ENCODE data around the gene BRD8.

DNA sequence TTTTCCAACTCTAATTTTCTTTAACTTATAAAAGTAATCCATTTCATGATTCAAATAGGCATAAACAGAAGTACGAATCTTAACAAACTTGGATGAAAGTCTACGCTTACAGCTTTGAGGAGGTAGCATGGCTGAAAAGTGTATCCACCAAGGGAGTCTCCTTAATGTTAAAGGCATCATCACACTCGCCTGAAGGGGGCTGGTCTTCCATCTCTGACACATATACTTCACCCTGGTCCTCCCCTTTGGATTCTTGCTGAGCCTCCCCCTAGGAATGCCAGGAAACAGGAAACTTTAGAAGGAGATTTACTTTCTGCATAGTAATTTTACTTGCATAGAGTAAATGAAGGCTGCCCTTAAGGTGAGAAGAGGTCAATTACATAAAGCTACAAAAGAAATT lies 28.9 kb downstream of the BRD8 start:
- TF ChIP-seq, protein P1, sequence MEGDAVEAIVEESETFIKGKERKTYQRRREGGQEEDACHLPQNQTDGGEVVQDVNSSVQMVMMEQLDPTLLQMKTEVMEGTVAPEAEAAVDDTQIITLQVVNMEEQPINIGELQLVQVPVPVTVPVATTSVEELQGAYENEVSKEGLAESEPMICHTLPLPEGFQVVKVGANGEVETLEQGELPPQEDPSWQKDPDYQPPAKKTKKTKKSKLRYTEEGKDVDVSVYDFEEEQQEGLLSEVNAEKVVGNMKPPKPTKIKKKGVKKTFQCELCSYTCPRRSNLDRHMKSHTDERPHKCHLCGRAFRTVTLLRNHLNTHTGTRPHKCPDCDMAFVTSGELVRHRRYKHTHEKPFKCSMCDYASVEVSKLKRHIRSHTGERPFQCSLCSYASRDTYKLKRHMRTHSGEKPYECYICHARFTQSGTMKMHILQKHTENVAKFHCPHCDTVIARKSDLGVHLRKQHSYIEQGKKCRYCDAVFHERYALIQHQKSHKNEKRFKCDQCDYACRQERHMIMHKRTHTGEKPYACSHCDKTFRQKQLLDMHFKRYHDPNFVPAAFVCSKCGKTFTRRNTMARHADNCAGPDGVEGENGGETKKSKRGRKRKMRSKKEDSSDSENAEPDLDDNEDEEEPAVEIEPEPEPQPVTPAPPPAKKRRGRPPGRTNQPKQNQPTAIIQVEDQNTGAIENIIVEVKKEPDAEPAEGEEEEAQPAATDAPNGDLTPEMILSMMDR (IDR thresholded peaks at IDR 0.05), result no peak
- TF ChIP-seq, protein P2, sequence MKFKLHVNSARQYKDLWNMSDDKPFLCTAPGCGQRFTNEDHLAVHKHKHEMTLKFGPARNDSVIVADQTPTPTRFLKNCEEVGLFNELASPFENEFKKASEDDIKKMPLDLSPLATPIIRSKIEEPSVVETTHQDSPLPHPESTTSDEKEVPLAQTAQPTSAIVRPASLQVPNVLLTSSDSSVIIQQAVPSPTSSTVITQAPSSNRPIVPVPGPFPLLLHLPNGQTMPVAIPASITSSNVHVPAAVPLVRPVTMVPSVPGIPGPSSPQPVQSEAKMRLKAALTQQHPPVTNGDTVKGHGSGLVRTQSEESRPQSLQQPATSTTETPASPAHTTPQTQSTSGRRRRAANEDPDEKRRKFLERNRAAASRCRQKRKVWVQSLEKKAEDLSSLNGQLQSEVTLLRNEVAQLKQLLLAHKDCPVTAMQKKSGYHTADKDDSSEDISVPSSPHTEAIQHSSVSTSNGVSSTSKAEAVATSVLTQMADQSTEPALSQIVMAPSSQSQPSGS (CRISPR knock-in tag; IDR thresholded peaks at IDR 0.05; ENCODE audit: borderline replicate concordance, low read depth), result no peak
- TF ChIP-seq, protein P3, sequence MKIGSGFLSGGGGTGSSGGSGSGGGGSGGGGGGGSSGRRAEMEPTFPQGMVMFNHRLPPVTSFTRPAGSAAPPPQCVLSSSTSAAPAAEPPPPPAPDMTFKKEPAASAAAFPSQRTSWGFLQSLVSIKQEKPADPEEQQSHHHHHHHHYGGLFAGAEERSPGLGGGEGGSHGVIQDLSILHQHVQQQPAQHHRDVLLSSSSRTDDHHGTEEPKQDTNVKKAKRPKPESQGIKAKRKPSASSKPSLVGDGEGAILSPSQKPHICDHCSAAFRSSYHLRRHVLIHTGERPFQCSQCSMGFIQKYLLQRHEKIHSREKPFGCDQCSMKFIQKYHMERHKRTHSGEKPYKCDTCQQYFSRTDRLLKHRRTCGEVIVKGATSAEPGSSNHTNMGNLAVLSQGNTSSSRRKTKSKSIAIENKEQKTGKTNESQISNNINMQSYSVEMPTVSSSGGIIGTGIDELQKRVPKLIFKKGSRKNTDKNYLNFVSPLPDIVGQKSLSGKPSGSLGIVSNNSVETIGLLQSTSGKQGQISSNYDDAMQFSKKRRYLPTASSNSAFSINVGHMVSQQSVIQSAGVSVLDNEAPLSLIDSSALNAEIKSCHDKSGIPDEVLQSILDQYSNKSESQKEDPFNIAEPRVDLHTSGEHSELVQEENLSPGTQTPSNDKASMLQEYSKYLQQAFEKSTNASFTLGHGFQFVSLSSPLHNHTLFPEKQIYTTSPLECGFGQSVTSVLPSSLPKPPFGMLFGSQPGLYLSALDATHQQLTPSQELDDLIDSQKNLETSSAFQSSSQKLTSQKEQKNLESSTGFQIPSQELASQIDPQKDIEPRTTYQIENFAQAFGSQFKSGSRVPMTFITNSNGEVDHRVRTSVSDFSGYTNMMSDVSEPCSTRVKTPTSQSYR (CRISPR knock-in tag; IDR thresholded peaks at IDR 0.05), result no peak
- no peak for TF ChIP-seq RORB (CRISPR knock-in tag; IDR thresholded peaks at IDR 0.05)
- TF ChIP-seq, protein P4, sequence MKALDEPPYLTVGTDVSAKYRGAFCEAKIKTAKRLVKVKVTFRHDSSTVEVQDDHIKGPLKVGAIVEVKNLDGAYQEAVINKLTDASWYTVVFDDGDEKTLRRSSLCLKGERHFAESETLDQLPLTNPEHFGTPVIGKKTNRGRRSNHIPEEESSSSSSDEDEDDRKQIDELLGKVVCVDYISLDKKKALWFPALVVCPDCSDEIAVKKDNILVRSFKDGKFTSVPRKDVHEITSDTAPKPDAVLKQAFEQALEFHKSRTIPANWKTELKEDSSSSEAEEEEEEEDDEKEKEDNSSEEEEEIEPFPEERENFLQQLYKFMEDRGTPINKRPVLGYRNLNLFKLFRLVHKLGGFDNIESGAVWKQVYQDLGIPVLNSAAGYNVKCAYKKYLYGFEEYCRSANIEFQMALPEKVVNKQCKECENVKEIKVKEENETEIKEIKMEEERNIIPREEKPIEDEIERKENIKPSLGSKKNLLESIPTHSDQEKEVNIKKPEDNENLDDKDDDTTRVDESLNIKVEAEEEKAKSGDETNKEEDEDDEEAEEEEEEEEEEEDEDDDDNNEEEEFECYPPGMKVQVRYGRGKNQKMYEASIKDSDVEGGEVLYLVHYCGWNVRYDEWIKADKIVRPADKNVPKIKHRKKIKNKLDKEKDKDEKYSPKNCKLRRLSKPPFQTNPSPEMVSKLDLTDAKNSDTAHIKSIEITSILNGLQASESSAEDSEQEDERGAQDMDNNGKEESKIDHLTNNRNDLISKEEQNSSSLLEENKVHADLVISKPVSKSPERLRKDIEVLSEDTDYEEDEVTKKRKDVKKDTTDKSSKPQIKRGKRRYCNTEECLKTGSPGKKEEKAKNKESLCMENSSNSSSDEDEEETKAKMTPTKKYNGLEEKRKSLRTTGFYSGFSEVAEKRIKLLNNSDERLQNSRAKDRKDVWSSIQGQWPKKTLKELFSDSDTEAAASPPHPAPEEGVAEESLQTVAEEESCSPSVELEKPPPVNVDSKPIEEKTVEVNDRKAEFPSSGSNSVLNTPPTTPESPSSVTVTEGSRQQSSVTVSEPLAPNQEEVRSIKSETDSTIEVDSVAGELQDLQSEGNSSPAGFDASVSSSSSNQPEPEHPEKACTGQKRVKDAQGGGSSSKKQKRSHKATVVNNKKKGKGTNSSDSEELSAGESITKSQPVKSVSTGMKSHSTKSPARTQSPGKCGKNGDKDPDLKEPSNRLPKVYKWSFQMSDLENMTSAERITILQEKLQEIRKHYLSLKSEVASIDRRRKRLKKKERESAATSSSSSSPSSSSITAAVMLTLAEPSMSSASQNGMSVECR (CRISPR knock-in tag; IDR thresholded peaks at IDR 0.05; ENCODE audit: borderline replicate concordance), result no peak
- TF ChIP-seq TCF7 (CRISPR knock-in tag; IDR thresholded peaks at IDR 0.05; ENCODE audit: low read depth), result no peak
- TF ChIP-seq, protein P5, sequence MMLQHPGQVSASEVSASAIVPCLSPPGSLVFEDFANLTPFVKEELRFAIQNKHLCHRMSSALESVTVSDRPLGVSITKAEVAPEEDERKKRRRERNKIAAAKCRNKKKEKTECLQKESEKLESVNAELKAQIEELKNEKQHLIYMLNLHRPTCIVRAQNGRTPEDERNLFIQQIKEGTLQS (CRISPR knock-in tag; conservative IDR thresholded peaks at IDR 0.05), result no peak
